ENCODE results near the gene LGALS4. TPM values are rescaled to one million over a fixed set of nuclear protein-coding genes. Genes with fewer than 3 reads are reported as not detected.

Gene LGALS4
- total and polyA plus RNA-seq, 9 donors = 0.57 to 7.4 (median 1.4) TPM

- no peak for DNase-seq
- no peaks in the 10 kb centered on the region for H3K27me3 ChIP-seq
- 92 to 95% (median 94%) methylated on average over 6 of the region's 6 CpGs for WGBS, 3 donors
Measured at GRCh38 chr19:38806371-38806770, 6.4 kb downstream of the LGALS4 start.

GRCh38 chr19:38805180-38805579 lies 7.6 kb downstream of the LGALS4 start:
- Histone ChIP-seq H3K4me1 (ENCODE audit: insufficient read depth) (no peaks in the 10 kb centered on the region), H3K27ac (no peak overlapping the region), H3K27me3 (no peaks in the 10 kb centered on the region), H3K36me3 (no peaks in the 10 kb centered on the region), H3K4me3 (no peak overlapping the region), H3K9me3 (no peaks in the 10 kb centered on the region)
- DNase-seq = no peak
- intact Hi-C loops (cut with DNase I) = no loop called here
- WGBS, 3 donors = 74 to 76% (median 75%) methylated on average over 1 of the region's 1 CpG
- TF ChIP-seq CTCF (IDR thresholded peaks at IDR 0.05) (no peak), EP300 (IDR thresholded peaks at IDR 0.05) (no peak), POLR2A (IDR thresholded peaks at IDR 0.05) (no peak)

More at GRCh38 chr19:38806371-38806770, 6.4 kb downstream of the LGALS4 start:
- no peaks in the 10 kb centered on the region for H3K36me3 ChIP-seq
- H3K27ac ChIP-seq = no peak overlapping the region
- no peaks in the 10 kb centered on the region for H3K9me3 ChIP-seq
- no peaks in the 10 kb centered on the region for H3K4me1 ChIP-seq (ENCODE audit: insufficient read depth)
- no peak overlapping the region for H3K4me3 ChIP-seq
- intact Hi-C loops (cut with DNase I) = no loop called here
- TF ChIP-seq CTCF (IDR thresholded peaks at IDR 0.05) = no peak
- TF ChIP-seq POLR2A (IDR thresholded peaks at IDR 0.05) = no peak
- no peak for TF ChIP-seq EP300 (IDR thresholded peaks at IDR 0.05)

- H3K4me3 ChIP-seq = no peak overlapping the region
- H3K36me3 ChIP-seq = no peaks in the 10 kb centered on the region
- no peak for DNase-seq
- no peak overlapping the region for H3K27ac ChIP-seq
- no peaks in the 10 kb centered on the region for H3K9me3 ChIP-seq
- WGBS, 3 donors = 81 to 85% (median 82%) methylated on average over 10 of the region's 10 CpGs
- no peaks in the 10 kb centered on the region for H3K4me1 ChIP-seq (ENCODE audit: insufficient read depth)
- H3K27me3 ChIP-seq = no peaks in the 10 kb centered on the region
- intact Hi-C loops (cut with DNase I) = no loop called here
- TF ChIP-seq POLR2A (IDR thresholded peaks at IDR 0.05) (no peak), EP300 (IDR thresholded peaks at IDR 0.05) (no peak), CTCF (IDR thresholded peaks at IDR 0.05) (no peak)
Measured at GRCh38 chr19:38803543-38803942, 9.2 kb downstream of the LGALS4 start.

- WGBS, 3 donors = 87 to 90% (median 89%) methylated on average over 12 of the region's 12 CpGs
- H3K4me1 ChIP-seq (ENCODE audit: insufficient read depth) = no peaks in the 10 kb centered on the region
- DNase-seq = no peak
- no peaks in the 10 kb centered on the region for H3K27me3 ChIP-seq
- H3K9me3 ChIP-seq = no peaks in the 10 kb centered on the region
- no peak overlapping the region for H3K4me3 ChIP-seq
- no peak for TF ChIP-seq POLR2A (IDR thresholded peaks at IDR 0.05)
- TF ChIP-seq EP300 (IDR thresholded peaks at IDR 0.05) = no peak
- TF ChIP-seq CTCF (IDR thresholded peaks at IDR 0.05) = no peak
- intact Hi-C loops (cut with DNase I) = no loop called here
- no peaks in the 10 kb centered on the region for H3K36me3 ChIP-seq
- no peak overlapping the region for H3K27ac ChIP-seq
Measured at GRCh38 chr19:38801359-38802095, 11.2 kb downstream of the LGALS4 start.

Data from ovary (tissue), 9 donors.